ENCODE results near the gene ME3. TPM values are rescaled to one million over a fixed set of nuclear protein-coding genes. Genes with fewer than 3 reads are reported as not detected.

The ME3 gene
- total RNA-seq, 1 experiment from 2014 or later: 1.8 TPM

DNA sequence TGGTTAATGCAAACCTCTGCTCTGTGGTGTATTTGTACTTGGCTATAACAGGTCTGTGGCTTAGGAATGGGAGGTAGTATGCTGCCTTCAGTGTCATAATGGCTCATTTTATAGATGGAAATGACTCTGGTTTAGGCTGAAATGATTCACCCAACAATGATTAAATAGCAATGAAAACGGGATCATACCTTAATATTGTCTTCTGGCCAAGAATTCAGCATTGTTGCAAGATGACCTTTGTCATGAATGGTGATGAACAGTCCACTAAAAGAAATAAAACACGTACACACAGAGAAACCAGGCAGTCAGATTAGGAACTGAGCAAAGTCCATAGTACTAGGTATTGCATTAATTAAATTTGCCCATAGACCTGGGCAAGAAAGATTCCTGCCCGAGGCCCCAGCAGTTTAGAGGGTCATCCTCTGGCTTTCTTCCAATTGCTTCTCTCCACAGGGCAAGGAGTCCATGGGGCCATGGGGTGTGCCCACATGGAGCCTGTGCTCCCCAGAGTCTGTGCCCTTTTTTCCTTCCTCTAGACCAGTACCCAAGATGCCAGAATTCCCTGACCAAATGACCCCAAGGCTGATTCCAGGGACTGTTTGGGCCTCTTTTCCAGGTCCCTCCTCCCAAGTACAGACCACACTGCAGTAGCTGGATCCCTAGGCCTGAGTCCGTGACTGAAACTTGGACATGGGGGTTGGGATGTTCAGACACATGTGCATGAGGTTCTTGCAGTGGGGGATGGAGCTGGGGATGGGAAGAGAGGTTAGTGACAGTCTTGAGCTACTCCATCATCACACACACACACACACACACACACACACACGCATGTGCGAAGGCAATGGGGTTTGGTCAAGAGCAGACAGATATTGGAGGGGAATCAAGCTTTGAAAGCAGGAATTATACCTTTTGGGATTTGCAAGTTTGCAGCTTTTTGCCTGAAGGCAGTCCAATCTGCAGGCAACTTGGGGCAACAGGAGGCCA is 163.5 kb downstream of the ME3 start (continued):
- TF ChIP-seq, protein P1, sequence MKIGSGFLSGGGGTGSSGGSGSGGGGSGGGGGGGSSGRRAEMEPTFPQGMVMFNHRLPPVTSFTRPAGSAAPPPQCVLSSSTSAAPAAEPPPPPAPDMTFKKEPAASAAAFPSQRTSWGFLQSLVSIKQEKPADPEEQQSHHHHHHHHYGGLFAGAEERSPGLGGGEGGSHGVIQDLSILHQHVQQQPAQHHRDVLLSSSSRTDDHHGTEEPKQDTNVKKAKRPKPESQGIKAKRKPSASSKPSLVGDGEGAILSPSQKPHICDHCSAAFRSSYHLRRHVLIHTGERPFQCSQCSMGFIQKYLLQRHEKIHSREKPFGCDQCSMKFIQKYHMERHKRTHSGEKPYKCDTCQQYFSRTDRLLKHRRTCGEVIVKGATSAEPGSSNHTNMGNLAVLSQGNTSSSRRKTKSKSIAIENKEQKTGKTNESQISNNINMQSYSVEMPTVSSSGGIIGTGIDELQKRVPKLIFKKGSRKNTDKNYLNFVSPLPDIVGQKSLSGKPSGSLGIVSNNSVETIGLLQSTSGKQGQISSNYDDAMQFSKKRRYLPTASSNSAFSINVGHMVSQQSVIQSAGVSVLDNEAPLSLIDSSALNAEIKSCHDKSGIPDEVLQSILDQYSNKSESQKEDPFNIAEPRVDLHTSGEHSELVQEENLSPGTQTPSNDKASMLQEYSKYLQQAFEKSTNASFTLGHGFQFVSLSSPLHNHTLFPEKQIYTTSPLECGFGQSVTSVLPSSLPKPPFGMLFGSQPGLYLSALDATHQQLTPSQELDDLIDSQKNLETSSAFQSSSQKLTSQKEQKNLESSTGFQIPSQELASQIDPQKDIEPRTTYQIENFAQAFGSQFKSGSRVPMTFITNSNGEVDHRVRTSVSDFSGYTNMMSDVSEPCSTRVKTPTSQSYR (CRISPR knock-in tag; IDR thresholded peaks at IDR 0.05): no peak
- TF ChIP-seq, protein P2, sequence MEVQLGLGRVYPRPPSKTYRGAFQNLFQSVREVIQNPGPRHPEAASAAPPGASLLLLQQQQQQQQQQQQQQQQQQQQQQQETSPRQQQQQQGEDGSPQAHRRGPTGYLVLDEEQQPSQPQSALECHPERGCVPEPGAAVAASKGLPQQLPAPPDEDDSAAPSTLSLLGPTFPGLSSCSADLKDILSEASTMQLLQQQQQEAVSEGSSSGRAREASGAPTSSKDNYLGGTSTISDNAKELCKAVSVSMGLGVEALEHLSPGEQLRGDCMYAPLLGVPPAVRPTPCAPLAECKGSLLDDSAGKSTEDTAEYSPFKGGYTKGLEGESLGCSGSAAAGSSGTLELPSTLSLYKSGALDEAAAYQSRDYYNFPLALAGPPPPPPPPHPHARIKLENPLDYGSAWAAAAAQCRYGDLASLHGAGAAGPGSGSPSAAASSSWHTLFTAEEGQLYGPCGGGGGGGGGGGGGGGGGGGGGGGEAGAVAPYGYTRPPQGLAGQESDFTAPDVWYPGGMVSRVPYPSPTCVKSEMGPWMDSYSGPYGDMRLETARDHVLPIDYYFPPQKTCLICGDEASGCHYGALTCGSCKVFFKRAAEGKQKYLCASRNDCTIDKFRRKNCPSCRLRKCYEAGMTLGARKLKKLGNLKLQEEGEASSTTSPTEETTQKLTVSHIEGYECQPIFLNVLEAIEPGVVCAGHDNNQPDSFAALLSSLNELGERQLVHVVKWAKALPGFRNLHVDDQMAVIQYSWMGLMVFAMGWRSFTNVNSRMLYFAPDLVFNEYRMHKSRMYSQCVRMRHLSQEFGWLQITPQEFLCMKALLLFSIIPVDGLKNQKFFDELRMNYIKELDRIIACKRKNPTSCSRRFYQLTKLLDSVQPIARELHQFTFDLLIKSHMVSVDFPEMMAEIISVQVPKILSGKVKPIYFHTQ (CRISPR knock-in tag; IDR thresholded peaks at IDR 0.05): no peak
- TF ChIP-seq SMAD4 (CRISPR knock-in tag; IDR thresholded peaks at IDR 0.05) (no peak), CREM (CRISPR knock-in tag; IDR thresholded peaks at IDR 0.05) (no peak), SOX15 (CRISPR knock-in tag; IDR thresholded peaks at IDR 0.05) (no peak), RORB (CRISPR knock-in tag; IDR thresholded peaks at IDR 0.05) (no peak)
- TF ChIP-seq, protein P3, sequence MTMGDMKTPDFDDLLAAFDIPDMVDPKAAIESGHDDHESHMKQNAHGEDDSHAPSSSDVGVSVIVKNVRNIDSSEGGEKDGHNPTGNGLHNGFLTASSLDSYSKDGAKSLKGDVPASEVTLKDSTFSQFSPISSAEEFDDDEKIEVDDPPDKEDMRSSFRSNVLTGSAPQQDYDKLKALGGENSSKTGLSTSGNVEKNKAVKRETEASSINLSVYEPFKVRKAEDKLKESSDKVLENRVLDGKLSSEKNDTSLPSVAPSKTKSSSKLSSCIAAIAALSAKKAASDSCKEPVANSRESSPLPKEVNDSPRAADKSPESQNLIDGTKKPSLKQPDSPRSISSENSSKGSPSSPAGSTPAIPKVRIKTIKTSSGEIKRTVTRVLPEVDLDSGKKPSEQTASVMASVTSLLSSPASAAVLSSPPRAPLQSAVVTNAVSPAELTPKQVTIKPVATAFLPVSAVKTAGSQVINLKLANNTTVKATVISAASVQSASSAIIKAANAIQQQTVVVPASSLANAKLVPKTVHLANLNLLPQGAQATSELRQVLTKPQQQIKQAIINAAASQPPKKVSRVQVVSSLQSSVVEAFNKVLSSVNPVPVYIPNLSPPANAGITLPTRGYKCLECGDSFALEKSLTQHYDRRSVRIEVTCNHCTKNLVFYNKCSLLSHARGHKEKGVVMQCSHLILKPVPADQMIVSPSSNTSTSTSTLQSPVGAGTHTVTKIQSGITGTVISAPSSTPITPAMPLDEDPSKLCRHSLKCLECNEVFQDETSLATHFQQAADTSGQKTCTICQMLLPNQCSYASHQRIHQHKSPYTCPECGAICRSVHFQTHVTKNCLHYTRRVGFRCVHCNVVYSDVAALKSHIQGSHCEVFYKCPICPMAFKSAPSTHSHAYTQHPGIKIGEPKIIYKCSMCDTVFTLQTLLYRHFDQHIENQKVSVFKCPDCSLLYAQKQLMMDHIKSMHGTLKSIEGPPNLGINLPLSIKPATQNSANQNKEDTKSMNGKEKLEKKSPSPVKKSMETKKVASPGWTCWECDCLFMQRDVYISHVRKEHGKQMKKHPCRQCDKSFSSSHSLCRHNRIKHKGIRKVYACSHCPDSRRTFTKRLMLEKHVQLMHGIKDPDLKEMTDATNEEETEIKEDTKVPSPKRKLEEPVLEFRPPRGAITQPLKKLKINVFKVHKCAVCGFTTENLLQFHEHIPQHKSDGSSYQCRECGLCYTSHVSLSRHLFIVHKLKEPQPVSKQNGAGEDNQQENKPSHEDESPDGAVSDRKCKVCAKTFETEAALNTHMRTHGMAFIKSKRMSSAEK (CRISPR knock-in tag; IDR thresholded peaks at IDR 0.05; ENCODE audit: borderline replicate concordance): no peak

DNA sequence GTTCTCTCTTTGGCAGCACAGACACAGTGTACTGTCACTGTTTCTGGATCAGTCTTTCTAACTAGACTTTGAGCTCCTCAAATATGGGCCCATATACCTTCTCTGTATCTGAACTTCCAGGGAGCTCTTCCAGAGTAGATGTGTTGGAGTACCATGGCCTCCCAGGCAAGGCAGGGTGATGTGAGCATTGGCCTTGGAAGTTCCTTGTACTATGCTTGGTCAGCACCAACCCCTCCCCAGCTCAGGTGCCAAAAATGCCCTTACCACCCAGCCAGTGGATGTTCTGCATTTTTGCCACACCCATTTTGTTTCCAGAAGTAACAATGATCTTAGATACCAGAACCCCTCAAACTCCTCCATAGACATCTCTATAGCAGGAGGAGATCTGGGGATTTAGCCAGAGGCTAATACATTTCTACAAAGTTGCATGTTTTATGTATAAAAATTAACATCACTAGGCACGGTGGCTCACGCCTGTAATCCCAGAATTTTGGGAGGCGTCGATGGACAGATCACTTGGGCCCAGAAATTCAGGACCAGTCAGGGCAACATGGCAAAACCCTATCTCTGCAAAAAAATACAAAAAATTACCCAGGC is 165.1 kb downstream of the ME3 start:
- POLR2A ChIA-PET: no interaction called here
- no peak for DNase-seq (ENCODE audit: low spot score)
- no peaks in the 10 kb centered on the region for H3K36me3 Mint-ChIP-seq
- H3K9me3 Mint-ChIP-seq: no peaks in the 10 kb centered on the region
- no peak overlapping the region for H3K4me3 Mint-ChIP-seq
- CTCF ChIA-PET: no interaction called here
- no peaks in the 10 kb centered on the region for H3K4me1 Mint-ChIP-seq
- H3K27me3 Mint-ChIP-seq (ENCODE audit: low read depth): no peaks in the 10 kb centered on the region
- H3K27ac Mint-ChIP-seq: no peak overlapping the region
- ATAC-seq: no peak
- TF ChIP-seq, protein P4, sequence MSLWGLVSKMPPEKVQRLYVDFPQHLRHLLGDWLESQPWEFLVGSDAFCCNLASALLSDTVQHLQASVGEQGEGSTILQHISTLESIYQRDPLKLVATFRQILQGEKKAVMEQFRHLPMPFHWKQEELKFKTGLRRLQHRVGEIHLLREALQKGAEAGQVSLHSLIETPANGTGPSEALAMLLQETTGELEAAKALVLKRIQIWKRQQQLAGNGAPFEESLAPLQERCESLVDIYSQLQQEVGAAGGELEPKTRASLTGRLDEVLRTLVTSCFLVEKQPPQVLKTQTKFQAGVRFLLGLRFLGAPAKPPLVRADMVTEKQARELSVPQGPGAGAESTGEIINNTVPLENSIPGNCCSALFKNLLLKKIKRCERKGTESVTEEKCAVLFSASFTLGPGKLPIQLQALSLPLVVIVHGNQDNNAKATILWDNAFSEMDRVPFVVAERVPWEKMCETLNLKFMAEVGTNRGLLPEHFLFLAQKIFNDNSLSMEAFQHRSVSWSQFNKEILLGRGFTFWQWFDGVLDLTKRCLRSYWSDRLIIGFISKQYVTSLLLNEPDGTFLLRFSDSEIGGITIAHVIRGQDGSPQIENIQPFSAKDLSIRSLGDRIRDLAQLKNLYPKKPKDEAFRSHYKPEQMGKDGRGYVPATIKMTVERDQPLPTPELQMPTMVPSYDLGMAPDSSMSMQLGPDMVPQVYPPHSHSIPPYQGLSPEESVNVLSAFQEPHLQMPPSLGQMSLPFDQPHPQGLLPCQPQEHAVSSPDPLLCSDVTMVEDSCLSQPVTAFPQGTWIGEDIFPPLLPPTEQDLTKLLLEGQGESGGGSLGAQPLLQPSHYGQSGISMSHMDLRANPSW (CRISPR knock-in tag; conservative IDR thresholded peaks at IDR 0.05; ENCODE audit: low read depth): no peak
- TF ChIP-seq, protein P5, sequence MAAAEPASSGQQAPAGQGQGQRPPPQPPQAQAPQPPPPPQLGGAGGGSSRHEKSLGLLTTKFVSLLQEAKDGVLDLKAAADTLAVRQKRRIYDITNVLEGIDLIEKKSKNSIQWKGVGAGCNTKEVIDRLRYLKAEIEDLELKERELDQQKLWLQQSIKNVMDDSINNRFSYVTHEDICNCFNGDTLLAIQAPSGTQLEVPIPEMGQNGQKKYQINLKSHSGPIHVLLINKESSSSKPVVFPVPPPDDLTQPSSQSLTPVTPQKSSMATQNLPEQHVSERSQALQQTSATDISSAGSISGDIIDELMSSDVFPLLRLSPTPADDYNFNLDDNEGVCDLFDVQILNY (CRISPR knock-in tag; IDR thresholded peaks at IDR 0.05): no peak
- no peak for TF ChIP-seq SOX15 (CRISPR knock-in tag; IDR thresholded peaks at IDR 0.05)
- no peak for TF ChIP-seq RORB (CRISPR knock-in tag; IDR thresholded peaks at IDR 0.05)
- TF ChIP-seq NFE2L1 (CRISPR knock-in tag; IDR thresholded peaks at IDR 0.05): no peak
- no peak for TF ChIP-seq NR3C1 (CRISPR knock-in tag; conservative IDR thresholded peaks at IDR 0.05; ENCODE audit: low read depth)
- TF ChIP-seq, protein P6, sequence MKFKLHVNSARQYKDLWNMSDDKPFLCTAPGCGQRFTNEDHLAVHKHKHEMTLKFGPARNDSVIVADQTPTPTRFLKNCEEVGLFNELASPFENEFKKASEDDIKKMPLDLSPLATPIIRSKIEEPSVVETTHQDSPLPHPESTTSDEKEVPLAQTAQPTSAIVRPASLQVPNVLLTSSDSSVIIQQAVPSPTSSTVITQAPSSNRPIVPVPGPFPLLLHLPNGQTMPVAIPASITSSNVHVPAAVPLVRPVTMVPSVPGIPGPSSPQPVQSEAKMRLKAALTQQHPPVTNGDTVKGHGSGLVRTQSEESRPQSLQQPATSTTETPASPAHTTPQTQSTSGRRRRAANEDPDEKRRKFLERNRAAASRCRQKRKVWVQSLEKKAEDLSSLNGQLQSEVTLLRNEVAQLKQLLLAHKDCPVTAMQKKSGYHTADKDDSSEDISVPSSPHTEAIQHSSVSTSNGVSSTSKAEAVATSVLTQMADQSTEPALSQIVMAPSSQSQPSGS (CRISPR knock-in tag; IDR thresholded peaks at IDR 0.05; ENCODE audit: borderline replicate concordance, low read depth): no peak
- TF ChIP-seq ZNF219 (CRISPR knock-in tag; IDR thresholded peaks at IDR 0.05; ENCODE audit: borderline replicate concordance): no peak
- no peak for TF ChIP-seq ZNF121 (CRISPR knock-in tag; IDR thresholded peaks at IDR 0.05)
